ENCODE measurements around the gene SIX3. TPM values are rescaled to one million over a fixed set of nuclear protein-coding genes. Genes with fewer than 3 reads are reported as not detected.

SIX3 gene
- total and polyA plus RNA-seq, 2 of the 4 experiments (the other 2 are of a cell fraction): not detected

DNA sequence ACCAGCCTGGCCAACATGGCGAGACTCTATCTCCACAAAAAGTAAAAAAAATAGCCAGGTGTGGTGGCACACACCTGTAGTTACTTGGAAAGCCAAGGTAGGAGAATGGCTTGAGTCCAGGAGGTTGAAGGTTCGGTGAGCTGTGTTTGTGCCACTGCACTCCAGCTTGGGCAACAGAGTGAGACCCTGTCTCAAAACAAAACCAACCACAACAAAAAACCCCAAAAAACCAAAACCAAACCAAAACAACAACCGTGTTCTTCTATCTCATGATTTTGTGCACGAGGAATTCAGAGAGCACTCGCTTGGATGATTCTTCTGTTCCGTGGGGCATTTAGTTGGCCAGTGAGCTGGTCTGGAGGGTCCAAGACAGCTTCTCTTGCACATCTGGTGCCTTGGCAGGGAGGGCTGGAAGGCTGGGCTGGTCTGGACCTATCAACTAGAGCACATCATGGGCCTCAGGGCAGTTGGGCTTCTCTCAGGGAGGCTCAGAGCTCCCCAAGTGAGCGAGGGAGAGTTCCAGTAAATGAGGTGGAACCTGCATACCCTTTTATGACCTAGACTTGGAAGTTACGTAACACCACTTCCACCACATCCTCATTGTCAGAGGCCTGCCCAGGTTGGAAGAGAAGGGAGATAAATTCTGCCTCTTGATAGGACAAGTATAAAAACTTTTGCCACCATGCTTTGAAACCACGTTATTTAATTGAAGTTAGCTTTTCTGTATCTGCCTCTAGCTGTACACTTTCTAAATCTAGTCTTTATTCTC lies 42.5 kb downstream of the SIX3 start:
- in situ Hi-C loops (cut with MboI; ENCODE audit: low sequenced_read_pairs): no loop called here
- no peak overlapping the region for H3K27ac ChIP-seq (ENCODE audit: insufficient read depth, low read length)

More for the DNA sequence above, 42.5 kb downstream of the SIX3 start:
- Histone ChIP-seq H2AK9ac (replicated peaks; ENCODE audit: low read depth, low read length, poor library complexity) (no peak overlapping the region), H2AFZ (replicated peaks; ENCODE audit: low read length, poor library complexity) (no peak overlapping the region), H3K4me2 (ENCODE audit: low read depth, low read length) (no peak overlapping the region), H3K9me3 (ENCODE audit: control insufficient read depth, insufficient read depth, low read length) (peaks cover 4% of the 10 kb centered on the region; the same call in 1 of the 2 replicates), H3K36me3 (ENCODE audit: control insufficient read depth, insufficient read depth, low read length) (no peaks in the 10 kb centered on the region), H3K56ac (ENCODE audit: extremely low read depth, insufficient read depth, low read length) (no peak overlapping the region), H3K79me1 (ENCODE audit: low read depth in 1 of 2, low read length in 2 of 2) (no peaks in the 10 kb centered on the region), H2AK5ac (ENCODE audit: low read depth, low read length) (no peak overlapping the region), H4K5ac (ENCODE audit: low read depth, low read length) (no peak overlapping the region), H3K4ac (ENCODE audit: low read depth, low read length) (no peak overlapping the region), H2BK20ac (ENCODE audit: low read depth, low read length) (no peak overlapping the region), H3K4me3 (ENCODE audit: insufficient read depth, low read depth, low read length) (no peak overlapping the region), H3K9ac (ENCODE audit: low read depth, low read length) (no peak overlapping the region), H3K14ac (replicated peaks; ENCODE audit: low read depth, low read length) (no peak overlapping the region; the same call in 1 of the 2 replicates), H2BK15ac (ENCODE audit: low read depth, low read length) (no peak overlapping the region), H4K8ac (ENCODE audit: low read depth in 2 of 2, low read length in 2 of 2) (no peak overlapping the region), H4K20me1 (ENCODE audit: insufficient read depth, low read length) (no peaks in the 10 kb centered on the region), H3K9me1 (ENCODE audit: insufficient read depth, low read length) (no peaks in the 10 kb centered on the region), H2BK5ac (ENCODE audit: low read depth, low read length, poor library complexity, severe bottlenecking) (no peak overlapping the region), H3K23ac (ENCODE audit: low read depth, low read length) (no peak overlapping the region), H2BK120ac (ENCODE audit: low read depth, low read length) (no peak overlapping the region), H3K4me1 (ENCODE audit: control insufficient read depth, insufficient read depth, low read length) (no peaks in the 10 kb centered on the region), H4K91ac (ENCODE audit: insufficient read depth, low read depth, low read length) (no peak overlapping the region), H3K27me3 (ENCODE audit: control insufficient read depth, insufficient read depth, low read length) (peaks cover 17% of the 10 kb centered on the region), H3K18ac (ENCODE audit: low read depth, low read length) (no peak overlapping the region)
- no TSS peak for BruUV-seq (replicated peaks)
- ChIA-PET POLR2A (ENCODE audit: unreplicated experiment) (no interaction called here), CTCF (interaction anchor here (0.7 kb wide), 1 partner anchor 150 kb away, joined by 5 read pairs; no protein-coding TSS in a partner anchor)
- DNase-seq (no peak), ATAC-seq (ENCODE audit: low read depth) (no peak)
- WGBS, 2 experiments (ENCODE audit: extremely low coverage in 2 of 2, insufficient read length in 1 of 2): no CpG with 5 or more reads among the region's 9 CpGs
- TF ChIP-seq MAZ (IDR thresholded peaks at IDR 0.05; ENCODE audit: borderline replicate concordance, low read depth, low read length): no peak
- peak; percentile 54; the same call in 1 of the 2 replicates for TF ChIP-seq CEBPB (IDR thresholded peaks at IDR 0.05; ENCODE audit: low read depth, low read length)
- intact Hi-C loops (cut with micrococcal nuclease) (loop anchor here (10.0 kb wide), 2 partner anchors 261 to 951 kb away; no protein-coding TSS in a partner anchor), dilution Hi-C loops (cut with HindIII; ENCODE audit: low sequenced_read_pairs, unreplicated experiment) (no loop called here)
